NK-92 treated with Interleukin-12 subunit alpha and Interleukin-12 subunit beta, amount 100 ng/mL, for 24 hours (cell line): ENCODE measurements around the gene PDIA2.
"Not testable (repeated sequence)": the region's sequence is repeated elsewhere in the genome, so short reads cannot be mapped to it uniquely, and the experiment has no call there.

Source experiments
- DNase-seq: peaks from one replicate; lab custom pipeline; 2025; lab: John Stamatoyannopoulos, UW

Gene PDIA2

DNA sequence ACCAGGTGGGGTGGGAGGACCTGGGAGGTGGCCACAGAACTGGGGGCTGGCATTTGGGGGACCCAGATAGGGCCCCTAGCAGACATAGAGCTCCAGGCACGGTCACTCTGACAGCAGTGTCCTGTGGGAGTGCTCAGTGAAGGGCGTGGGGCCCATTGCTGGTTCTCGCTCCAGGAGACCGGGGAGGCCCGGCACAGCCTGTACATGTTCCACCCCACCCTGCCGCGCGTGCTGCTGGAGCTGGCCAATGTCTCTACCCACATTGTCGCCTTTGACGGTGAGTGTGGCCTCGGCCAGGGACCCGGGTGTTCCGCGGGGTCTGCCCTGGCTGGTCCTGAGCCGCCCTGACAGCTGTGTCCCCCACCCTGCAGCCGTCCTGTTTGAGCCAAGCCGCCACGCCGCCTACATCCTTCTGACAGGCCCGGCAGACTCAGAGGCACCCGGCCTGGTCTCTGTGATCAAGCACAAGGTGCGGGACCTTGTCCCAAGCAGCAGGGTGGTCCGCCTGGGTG is 18.5 kb upstream of the PDIA2 start:
- no peak for DNase-seq

DNA sequence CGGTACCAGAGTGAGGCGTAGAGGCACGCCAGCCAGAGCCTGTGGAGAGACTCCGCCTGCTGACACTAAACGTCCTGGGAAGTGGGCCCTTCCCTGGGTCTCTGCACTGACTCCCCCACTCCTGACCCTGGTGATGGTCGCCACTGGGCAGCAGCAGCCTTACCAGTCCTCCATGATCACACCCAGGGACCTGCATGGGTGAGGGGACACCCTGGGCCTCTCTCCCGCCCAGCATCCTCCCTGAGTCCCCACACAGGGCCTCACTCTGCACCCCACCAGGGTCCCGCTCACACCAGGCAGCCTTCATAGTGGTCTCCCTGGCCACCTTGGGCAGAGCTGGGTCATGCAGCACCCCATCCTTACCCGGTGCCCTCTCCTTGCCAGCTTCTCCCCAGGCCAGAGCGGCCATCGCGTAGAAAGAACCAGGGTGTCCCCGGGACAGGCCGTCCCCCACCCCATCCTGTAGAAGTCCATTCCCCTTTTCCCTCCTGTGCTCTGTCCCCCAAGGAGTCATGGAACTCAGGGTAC is 17.9 kb upstream of the PDIA2 start:
- no peak for DNase-seq

DNA sequence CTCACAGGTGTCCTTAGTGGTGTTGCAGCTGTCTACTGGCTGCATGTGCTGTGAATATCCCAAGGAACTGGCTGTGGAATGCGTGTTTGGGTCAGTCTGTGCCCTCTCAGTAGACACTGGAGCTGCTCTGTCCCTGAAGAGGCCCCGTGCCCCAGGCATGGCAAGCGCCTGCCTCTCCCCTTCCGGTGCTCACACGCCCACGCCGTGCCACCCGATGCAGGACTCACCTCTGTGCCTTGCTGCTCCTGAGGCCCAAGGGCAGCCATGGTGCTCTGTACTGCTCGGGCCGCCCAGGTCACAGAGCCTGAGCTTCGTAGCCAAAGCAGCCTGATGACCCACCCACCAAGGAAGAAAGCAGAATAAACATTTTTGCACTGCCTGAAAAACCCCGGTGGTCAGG is 17.3 kb upstream of the PDIA2 start:
- no peak for DNase-seq

DNA sequence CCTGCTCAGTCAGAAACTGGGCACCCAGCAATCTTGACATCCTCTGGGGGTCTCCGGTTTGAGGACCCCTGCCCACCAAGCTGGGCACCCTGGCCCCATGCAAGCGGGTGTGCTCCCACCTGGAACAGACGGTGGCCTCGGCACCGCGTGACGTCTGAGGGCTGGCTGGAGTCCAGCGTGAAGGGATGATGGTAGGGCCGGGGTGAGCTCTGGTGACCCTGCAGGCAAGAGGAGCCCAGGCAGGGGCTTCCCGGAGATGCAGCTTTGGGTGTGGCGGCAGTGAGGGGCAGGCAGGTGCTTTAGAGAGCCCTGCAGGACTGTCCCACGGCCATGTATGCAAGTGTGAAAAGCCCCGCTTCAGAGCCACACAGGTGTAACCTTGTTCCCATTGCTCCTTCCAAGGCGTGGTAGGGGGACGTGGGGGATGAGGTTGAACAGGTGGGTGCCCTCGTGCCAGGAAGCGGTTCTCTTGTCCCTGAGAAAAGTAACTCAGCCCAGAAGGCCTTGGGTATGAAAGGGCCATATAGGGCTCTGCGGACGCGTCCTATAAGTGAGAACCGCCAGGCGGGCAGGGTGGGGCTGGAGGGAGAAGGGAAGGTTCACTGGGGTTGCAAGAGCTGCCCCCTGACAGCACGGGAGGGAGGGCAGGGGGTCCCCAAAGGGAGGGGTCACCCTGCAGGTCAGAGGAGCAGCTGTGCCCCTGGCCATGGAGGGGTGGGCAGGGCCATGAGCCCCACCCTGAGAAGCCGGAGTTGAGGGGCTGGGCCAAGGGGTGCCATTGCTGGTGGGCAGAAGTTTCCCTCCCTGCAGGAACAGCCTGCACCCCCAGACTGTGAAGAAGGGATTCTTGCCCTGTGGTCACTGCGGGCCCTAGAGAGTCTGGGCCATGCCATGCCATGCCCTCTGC is 16.5 kb upstream of the PDIA2 start:
- DNase-seq = no peak

DNA sequence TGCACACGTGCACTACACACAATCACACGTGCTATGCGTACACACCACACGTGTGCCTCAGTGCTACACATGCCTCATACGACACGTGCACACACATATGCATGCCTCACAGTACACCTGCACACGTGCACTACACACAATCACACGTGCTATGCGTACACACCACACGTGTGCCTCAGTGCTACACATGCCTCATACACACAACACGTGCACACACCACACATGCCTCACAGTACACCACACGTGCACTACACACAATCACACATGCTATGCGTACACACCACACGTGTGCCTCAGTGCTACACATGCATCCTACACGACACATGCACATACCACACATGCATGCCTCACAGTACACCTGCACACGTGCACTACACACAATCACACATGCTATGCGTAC is 15.4 kb upstream of the PDIA2 start:
- DNase-seq = not testable (repeated sequence)

DNA sequence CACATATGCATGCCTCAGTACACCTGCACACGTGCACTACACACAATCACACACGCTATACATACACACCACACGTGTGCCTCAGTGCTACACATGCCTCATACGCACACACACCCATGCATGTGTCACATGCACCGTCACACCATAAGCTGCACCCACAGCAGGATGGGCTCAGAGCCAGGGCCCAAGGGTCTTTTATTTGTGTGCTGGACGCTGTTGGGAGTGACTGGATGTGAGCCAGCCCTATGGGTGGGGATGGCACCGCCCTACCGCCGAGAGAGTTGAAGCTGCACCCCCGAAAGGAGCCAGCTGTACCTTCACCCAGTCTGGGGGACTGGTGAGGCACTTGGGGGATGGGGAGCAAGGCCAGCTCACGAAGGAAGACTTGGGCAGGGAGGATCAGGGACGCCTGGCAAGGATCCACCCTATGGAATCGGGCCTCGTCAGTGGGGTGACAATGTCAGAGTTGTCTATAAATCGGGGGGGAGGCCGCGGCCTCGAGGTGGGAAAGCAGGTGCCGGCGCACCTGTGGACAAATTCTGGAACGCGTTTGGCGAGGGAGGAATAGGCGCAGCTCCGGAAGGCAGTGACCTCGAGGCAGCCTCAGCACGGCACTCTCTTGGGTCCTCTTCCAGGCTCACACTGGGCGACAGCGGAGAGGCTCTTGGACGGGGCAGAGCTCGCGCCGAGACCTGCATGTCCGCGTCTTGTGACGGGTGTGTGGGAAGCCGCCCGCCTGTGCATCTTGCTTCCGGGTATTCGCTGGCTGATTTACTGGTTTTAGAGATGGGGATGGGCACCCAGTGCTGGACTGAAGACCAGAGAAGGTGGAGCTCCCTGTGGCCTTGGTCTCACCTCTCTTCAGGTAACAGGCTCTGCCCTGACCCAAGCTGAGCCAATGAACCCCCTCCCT is 14.6 kb upstream of the PDIA2 start:
- no peak for DNase-seq

DNA sequence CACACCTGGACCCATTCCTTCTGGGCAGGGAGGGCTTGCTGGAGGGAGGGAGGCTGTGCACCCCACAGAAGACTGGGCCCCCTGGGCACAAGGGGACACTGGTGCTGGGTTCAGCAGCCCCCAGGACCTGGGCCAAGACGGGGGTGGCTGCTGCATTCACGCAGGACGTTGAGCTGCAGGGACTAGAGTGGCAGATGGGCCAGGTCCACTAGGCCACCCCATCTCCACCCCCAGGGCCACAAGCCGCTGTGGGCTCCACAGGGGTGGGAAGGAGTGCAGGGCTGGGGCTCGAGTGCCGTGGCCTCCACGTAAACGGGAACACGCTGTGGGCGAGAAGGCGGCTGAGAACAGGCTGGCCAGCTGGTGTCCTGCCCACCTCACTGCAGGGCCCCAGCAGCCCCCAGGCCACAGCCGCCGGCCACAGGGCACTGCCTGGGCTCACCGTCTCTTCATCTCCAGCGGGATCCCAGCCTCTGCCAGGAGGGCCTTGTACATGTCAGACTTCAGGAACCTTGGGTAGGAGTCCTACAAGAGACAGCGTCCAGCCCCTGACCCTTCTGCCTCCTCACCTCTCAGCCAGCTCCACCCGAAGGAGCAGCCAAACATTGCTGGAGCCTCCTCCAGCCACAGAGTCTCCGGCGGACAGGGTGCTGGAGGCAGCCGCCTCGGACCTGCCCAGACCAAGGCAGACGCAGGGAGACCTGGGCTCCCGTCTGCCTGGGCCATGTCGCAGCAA is 13.7 kb upstream of the PDIA2 start:
- DNase-seq = no peak

DNA sequence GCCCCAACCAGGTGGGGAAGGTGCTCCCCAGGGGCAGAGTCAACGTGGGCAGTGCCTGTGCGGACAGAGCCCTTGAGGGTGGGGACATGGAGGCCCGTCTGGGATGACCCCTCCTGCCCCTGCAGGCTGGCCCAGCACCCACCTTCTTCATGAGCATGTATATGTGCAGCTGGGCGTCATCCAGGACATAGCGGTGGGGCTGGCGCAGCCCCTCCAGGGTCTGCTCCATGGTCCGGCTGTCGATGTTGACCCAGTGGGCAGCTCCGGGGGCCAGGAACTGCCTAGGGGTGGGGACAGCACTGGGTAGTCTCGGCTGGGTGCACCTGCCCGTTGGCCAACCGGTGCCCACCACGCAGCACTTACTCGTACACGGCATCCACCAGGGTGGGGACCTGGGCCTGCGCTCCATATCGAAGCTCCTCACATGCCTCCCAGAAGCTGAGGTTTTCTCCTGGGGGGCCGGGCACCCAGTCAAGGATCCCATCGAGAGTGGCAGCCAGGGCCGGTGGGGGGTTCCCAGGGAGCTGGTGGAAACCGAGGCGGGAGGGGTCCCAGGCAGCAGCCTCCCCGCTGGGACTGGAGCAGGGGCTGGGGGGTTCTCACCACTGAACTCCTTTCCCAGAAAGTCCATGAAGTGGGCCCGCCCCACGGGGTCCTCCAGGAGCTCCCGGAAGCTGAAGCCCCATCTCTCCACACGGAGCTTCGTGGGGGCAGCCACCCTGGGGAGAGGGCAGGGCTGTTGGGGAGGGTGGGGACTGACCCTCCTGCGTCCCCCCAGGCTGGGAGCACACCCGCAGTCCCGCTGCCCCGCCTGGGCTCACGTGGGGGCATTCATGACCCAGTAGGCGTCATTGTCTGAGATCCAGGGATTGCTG is 12.3 kb upstream of the PDIA2 start:
- no peak for DNase-seq

DNA sequence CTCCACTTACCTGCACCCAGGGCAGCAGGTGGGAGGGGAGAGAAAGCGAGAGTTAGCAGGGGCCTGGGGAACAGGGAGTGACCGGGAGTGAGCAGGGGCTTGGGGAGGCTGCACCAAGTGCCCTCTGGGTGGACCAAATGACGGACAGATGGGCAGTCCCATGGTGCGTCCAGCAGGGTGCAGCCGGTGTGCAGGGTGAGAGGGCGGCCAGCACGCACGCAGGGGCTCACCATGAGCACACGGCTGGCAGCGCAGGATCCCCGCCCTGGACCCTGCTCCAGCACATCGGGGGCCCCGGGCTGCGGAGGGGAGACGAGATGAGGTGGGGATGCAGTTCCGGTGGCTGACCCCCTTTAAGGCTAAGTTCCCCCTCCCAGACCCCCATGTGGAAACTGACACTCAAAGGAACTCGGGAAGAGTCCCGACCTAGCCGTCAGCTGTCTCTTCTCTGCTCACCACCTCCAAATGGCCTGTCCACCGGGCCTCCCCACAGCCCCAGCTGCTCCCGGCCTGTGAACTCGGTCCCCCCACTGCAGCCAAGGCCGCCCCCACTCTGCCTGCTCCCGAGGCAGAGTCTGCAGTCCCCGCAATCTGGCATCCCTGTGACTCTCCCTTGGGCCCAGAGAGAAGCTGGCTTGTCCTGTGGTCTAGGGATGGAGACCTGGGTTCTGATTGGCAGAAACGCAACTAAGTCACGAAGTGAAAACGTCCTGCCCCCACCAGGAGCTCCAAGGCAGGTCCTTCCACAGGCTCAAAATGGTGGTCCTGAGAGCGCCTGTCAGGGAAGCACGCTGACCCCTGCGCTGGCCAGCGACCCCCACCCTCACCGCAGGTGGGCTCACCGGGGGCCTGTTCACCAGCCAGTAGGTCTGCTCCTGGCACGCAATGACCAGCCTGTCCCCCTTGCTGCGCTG is 10.1 kb upstream of the PDIA2 start:
- DNase-seq = no peak

DNA sequence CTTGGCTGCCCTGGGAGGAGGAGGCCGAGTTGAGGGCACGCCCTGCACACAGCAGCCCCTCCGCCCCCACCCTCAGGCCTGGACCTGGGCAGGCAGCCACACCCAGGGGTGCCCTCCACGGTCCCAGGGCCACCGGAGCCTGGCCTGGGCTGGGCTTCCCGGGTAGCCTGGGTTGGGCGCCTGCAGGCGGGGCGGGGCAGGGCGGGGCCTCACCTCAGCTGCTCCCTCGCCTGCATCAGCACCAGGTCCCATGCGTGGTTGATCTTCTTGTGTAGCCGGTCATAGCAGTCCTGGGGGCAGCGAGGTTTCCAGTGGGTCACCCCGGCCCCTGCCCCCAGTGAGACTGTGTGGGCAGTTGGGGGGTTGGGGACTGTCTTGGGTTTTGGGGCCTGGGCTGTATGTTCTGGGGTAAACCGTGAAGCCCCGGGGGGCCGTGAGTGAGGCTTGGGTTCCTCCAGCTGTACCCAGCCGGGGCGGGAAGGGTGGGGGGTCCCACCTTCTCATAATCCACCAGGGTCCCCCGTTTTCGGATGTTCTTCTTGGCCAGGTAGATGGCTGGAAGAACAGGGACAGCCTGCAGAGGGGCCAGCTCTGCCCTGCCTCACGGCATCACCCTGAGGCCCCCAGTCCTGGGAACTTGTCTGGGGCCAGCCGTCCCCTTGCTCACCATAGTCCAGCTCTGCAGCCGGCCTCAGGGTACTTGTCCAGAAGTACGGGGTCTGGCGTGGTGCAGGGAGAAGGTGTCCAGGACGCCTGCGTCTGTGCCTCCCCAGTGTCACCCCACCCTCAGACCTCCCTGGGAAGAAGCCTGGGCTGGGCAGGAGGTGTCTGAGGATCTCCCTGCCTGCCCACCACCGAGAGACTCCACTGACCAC is 9.2 kb upstream of the PDIA2 start:
- no peak for DNase-seq

DNA sequence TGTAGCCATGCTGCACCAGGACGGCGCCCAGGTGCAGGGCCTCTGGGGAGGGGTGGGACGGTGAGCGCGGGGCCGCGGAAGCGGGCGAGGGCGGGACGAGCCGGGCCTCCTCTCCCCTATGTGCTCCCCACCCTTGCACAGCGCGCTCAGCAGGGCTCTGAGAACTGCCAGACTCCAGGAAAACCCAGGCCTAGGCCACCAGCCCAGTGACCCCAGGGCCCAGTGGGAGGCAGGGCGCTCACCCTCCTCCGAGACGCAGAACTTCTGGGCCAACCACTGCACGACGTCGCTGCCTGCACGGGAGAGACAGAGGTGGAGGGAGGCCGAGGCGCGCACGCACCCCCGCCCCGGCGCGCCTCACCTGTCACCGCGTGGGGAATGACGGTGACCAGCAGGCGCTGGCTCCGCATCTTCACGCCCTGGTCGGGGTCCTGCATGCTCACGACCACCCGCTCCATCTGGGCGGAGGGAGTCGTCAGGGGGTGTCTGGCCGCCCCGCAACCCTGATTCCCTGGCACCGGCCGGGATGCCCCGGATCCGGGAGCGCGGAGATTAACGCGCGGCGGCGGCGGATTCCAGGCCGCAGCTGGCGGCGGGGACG is 7.8 kb upstream of the PDIA2 start:
- DNase-seq = no peak

DNA sequence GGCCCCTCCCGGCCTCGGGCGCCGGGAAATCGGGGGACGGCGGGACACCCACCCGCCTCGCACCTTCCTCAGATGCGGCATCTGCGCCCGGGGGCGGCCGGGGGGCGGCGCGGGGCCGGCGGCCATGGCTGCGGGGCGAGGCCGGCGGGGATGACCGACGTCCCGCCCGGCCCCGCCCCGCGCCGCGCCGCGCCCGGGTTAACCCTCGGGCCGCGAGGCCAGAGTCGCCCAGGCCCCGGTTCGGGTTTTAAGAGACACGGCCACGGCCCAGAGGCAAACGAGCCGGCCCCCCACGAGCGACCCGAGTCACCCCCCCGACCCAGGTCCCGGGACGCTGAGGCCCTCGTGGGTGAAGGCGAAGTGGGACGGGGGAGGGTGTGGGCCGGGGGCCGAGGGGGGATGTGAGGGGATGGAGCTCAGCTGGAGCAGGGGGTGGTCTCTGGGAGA is 7.2 kb upstream of the PDIA2 start, which contains the start of gene RGS11:
RGS11 (minus strand) TSS at position 159 of the 447 bp plus-strand sequence; CDS start at position 126, 33 bp downstream.
- DNase-seq = no peak

DNA sequence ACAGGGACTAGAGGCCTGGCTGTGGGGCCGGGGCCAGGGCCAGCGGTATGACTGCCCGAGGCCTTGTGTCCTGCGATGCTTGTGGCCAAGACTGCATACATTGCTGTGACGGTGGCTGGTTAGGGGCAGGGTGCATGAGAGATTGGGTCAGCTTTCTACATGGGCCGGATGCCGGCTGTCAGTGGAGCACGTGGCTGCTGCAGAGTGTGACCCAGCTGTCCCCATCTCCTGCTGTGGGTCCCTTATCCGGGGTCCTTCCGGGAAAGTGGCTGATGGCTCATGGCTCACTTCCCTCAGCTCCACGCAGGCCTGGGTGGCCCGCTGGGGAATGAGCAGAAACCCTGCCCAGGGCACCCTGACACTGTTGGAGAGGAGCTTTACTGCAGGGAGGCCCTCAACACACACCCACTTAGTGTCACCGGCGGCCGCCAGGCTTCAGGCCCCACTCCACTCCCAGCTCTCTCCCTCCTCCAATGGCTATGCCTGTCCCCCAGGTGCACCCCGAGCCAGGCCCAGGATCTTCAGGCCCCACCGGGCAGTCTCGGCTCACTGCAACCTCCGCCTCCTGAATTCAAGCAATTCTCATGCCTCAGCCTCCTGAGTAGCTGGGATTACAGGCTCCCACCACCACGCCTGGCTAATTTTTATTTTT is 6.4 kb upstream of the PDIA2 start:
- no peak for DNase-seq

DNA sequence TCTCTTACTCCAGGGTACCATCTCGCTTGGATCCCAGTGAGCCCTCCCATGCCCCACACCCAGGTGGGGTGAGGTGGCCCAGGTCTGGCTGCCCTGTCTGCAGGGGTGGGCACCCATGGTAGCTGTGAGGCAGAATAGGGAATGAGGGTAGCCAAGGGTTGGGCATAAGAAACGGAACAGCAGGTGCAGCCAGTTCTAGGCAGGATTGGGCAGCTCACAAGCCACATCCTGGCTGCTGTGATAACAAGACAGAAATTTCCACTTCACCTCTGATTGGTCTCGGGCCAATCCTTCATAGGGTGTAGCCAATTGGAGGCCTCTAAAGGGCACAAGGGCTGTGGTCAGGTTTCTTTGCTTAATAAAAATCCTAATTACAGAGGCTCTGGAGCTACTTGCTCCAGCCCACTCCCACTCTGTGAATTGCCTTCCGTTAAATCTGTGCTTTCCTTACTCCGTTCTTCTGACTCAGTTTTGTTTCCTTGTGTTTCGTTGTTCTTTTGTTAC is 4.0 kb upstream of the PDIA2 start:
- DNase-seq = no peak

DNA sequence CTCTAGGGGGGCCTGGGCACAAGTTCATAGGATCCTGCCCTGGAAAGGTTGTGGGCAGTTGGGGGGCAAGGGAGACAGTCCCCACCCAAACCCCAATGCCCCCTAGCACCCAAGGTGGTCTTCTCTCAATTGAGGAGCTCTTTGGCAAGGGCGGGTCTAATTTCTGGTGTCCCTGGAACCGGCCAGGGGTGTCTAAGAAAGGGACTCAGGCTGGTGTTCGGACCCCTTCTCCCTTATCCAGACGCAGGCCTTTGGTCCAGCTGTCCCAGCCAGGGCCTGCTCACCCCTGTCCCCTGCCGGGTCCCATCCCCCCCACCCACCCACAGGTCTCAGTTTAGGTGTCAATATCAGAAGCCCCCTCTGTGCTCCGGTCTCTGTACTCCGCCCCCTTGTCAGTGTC is 3.4 kb upstream of the PDIA2 start:
- no peak for DNase-seq

DNA sequence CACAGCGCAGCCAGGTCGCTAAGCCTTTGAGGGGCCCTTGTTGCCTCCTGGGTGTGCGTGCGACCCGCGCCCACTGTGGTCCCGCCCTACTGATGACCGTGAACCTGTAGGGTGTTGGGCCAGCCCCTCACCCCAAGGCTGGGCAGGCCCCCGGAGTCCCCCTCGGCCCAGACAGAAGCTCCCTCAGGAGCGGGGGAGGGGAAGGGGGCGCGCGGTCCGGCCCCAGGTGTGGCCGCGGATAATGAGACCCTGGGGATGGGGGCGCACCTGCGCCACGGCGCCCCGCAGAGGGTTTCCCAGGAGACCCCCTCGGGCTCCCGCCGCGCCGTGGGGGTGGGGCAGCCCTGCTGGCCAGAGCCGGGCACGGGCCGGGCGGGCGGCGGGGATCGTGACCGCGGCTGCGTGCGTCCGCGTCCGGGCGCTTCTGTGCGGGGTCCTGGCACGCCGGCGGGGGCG is 2.9 kb upstream of the PDIA2 start:
- no peak for DNase-seq

DNA sequence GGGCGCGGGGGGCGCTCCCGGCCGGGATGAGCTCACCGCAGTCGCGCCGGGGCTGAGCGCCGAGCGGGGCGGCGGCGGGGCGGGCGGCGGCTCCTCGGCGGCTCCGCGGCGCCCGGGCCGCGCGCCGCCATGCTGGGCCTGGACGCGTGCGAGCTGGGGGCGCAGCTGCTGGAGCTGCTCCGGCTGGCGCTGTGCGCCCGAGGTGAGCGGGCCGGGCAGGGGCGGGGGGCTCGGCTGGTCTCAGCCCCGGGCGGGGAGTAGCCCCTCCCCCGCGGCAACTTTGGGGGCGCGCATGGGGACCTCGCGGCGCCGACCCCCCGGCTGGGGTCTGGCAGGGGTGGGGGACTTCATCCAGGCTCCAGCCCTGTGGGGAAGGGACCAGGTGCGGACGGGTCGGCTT is 2.4 kb upstream of the PDIA2 start, which contains the start of gene ARHGDIG:
ARHGDIG (plus strand) TSS at position 40 of the 400 bp plus-strand sequence; CDS start at position 130, 90 bp downstream.
- DNase-seq = no peak
